Stimulated activated naive CD4-positive, alpha-beta T cell (primary cell): ENCODE data around the gene EEF1A2.

ENCODE experiments used
- DNase-seq, 6 experiments: peaks; one replicate each; lab custom pipeline; 2025; lab: John Stamatoyannopoulos, UW

EEF1A2 gene

GRCh38 chr20:63498960-63499337 lies at the start of gene EEF1A2:
Gene EEF1A2, minus strand, starts transcription at chr20:63499083. Its CDS starts 1,320 bp downstream, at chr20:63497763.
- DNase-seq, result peak; percentile 22 to 61 (median 51)

DNA sequence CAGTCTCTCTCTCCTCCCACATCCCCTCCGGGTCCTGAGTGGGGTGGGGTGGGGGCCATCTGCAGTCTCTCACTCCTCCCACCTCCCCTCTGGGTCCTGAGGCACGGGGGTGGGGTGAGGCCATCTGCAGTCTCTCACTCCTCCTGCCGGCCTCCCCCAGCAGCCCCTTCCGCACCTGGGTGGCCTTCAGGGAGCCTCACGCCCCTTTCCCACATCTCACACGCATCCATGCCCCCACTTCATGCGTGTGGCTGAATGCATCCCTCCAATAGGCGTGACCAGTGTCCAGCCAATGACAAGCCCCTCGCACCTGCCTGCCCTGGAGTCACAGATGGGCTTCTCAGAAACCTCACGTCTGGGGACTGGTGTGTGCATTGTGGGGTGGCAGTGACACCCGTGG lies 49.7 kb upstream of the EEF1A2 start:
- no peak for DNase-seq

GRCh38 chr20:63547725-63548480 lies 49.0 kb upstream of the EEF1A2 start, which contains the start of gene SRMS:
Gene SRMS, minus strand, starts transcription at chr20:63547749. Its CDS starts 286 bp downstream, at chr20:63547463.
- no peak for DNase-seq

DNA sequence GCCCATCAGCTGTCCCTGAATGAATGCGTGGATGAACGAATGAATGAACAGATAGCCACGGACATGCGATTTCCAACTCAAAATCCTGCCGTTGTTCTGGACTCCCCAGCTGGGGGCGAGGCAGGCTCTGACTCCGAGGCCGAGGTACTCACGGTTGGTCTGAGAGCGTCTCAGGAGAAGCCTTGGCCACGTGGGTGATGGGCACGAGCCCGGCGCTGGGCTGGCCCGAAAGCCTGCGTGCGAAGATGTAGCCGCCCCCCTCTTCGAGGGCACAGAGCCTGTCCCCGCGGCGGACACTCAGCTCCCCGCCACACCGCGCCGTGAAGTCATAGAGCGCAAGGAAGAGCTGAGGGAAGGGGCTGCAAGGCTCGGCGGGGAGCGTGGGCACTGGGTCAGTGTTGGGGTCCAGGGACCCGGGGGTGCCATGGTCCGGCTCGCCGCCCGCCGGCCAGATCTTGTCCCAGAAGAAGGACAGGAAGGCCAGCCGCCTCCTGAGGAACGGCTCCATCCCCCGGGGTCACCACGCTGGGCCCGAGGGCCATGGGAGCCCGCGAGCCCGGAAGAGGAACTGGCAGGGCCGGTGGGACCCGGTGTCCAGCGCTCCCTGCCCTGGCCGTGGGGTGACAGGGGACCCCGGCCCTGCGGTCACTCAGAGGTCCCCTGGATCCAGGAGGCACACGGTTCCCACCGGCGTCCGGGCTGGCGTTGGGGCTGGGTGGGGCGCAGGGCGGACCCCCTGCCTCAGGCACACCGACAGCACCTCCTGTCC lies 48.3 kb upstream of the EEF1A2 start:
- DNase-seq, result no peak

DNA sequence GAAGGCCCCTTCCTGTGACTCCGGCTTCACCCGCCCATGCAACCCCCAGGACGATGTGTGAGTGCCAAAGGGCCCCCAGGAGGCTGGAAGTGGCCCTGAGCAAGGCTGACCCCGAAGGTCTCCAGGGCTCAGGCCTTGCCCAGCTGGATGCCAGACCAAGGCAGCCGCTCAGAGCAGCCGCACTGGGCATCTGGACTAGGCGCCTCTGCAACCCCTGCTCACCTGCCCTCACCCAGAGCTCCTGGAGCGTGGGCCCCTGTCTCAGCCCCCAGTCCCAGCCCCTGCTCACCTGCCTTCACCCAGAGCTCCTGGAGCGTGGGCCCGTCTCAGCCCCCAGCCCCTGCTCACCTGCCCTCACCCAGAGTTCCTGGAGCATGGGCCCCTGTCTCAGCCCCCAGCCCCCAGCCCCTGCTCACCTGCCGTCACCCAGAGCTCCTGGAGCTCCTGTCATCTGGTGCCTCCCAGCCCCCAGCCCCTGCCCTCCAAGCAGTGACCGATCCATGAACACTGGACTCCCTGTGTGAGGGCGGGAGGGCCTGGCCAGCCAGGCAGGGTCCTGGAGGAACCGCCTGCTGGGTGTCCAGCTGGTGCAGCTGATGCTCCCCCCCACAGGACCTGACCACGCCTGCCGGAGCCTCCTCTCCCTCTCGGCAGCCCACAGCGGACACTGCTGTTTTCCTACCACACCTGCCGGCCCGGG lies 47.5 kb upstream of the EEF1A2 start:
- no peak for DNase-seq

- DNase-seq, result no peak
Observed at GRCh38 chr20:63545814-63546213, 46.9 kb upstream of the EEF1A2 start.

DNA sequence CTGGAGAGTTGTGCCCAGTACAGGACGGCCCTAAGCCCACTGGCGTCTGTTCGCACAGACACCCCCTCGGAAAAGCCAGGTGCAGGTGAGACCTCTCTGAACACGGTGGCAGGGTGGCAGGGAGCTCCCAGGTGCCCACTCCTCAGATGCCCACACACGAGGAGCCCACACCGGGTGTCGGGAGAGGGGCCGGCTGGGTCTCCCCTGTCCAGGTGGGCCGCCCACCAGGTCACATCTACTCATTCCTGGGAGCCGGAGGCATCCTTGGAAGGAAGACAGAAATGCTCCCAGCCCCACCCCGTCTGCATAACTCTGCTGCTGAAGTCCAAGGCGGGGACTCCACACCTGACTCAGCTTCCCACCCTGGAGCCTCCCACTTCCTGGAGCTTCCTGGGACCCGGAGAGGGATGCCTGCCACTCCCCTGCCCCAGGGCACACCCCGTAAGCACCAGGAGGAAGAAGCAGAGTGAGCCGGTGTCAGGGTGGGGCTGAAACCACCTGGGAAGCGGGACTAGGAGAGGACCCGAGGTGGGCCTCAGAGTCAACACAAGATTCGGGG lies 46.2 kb upstream of the EEF1A2 start:
- DNase-seq, result no peak

- DNase-seq, result no peak
Observed at GRCh38 chr20:63544241-63544957, 45.5 kb upstream of the EEF1A2 start.

DNA sequence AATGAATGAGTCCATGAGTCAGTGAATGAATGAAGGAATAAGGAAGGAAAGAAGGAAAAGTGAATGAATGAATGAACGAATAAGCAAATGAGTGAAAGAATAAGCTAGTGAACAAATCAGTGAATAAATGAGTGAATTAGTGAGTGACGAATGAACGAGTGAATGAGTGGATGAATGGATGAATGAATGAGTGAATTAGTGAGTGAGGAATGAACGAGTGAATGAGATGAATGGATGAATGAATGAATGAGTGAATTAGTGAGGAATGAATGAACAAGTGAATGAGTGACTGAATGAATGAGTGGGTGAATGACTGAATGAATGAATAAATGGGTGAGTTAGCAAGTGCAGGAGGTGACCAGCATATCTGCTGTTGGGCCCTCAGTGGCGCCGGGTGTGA lies 44.9 kb upstream of the EEF1A2 start:
- DNase-seq, result no peak

DNA sequence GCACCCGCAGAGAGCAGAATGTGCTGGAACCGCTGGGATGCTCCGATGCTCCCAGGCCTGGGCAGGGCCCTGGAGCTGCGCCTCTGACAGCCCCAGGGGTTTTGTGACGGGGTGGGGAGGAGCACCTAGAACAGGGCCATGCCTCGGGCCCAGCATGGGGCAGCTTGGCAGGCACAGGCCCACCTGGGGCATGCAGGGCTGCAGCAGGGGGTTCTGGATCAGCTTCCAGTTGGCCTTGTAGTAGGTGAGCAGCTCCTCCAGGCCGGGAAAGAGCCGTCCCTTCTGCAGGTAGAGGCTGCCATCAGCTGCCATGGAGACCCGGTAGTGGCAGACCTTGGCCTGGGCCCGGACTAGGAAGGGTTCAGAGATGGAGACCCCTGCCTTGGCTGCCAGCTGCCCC lies 44.2 kb upstream of the EEF1A2 start:
- DNase-seq, result no peak

GRCh38 chr20:63542696-63543095 lies 43.8 kb upstream of the EEF1A2 start:
- no peak for DNase-seq

- DNase-seq, result no peak
Observed at GRCh38 chr20:63542031-63542559, 43.2 kb upstream of the EEF1A2 start.

DNA sequence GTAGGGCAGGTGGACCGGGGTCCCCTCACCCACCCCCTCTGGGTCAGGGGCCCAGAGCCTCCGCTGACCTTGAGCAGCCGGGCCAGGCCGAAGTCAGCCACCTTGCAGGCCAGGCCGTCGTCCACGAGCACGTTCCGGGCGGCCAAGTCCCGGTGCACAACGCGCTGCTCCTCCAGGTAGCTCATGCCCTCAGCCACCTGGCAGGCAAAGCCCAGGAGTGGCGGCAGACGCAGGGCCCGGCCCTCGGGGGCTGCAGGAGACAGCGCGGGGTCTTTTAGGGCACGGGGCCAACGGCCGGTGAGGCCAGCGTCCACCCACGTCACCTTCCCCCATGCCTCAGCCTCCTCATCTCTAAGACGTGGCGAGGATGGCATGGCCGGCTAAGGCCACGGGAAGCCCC lies 42.5 kb upstream of the EEF1A2 start:
- DNase-seq, result no peak

- no peak for DNase-seq
Observed at GRCh38 chr20:63540417-63541186, 41.7 kb upstream of the EEF1A2 start.

- DNase-seq, result no peak
Observed at GRCh38 chr20:63539441-63540370, 40.8 kb upstream of the EEF1A2 start.

DNA sequence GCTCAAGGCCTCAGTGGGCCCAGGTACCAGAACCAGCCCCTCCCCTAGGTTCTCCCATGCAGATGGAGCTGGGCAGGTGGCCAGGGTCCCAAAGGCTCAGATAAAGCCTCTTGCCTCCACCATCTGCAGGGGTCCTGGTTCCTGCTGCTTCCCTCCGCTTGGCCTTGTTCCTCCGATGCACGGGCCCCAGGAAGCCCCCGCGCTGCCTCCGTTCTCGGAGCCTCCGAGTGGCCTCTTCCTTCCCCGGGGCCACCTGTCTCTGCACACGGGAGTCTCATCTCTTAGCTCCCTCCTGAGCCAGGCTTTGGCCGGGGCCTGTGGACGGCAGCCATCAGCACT lies 40.2 kb upstream of the EEF1A2 start:
- DNase-seq, result no peak

DNA sequence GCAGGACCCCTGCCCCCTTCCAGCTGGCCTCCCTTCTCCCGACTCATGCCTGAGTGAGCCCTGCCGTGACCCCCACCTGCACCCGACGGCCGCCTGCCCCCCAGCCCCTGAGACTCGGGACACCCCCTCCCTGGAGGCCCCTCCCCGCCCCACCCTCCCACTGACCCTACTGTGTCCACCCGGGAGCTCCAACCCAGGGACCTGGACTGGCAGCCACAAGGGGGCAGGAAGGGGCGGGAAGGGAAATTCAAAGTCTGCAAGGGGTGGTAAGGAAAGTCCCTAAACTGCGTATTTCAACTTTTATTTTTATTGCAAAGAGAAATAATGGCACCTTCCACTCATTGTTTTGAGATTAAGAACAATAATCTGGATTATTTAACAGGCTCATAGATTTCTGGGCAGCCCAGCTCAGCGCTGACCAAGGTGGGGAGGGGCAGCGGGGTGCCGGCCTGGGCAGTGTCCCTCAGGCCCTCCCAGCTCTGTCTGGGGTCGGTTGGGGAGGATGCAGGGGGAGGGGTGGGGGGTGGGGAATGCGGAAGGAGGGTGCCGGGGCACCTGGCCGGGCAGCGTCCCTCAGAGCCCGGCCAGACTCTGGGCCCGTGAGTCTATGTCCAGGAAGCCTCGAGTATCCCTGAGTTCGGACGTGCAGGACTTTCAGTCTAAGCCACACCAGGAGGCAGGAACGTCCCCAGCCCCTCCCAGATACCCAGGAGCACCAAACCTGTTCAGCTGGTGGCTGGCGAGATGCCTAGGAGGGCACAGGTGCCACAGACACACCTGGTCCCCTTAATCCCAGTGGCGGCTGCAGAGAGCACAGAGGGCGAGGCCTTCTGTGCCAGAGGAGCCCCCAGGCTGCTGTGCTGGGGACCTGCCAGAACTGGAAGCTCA lies 39.6 kb upstream of the EEF1A2 start:
- DNase-seq, result peak in 4 of 6 experiments; percentile 56 to 68 (median 62)

GRCh38 chr20:63537525-63538203 lies 38.8 kb upstream of the EEF1A2 start:
- peak; percentile 83 to 93 (median 89) for DNase-seq
